DMS53 treated with DMSO at 0.1 percent for 48 hours (cell line): ENCODE data around the gene ARHGAP11A.

Source experiments
- DNase-seq: peaks from one replicate; lab custom pipeline; 2025; ENCODE audit not compliant: unreplicated experiment; lab: John Stamatoyannopoulos, UW

Gene ARHGAP11A

GRCh38 chr15:32656496-32656895 lies 41.2 kb downstream of the ARHGAP11A start:
- no peak for DNase-seq

GRCh38 chr15:32657198-32657883 lies 42.0 kb downstream of the ARHGAP11A start:
- peak; percentile 39 for DNase-seq

GRCh38 chr15:32657941-32658340 lies 42.6 kb downstream of the ARHGAP11A start:
- DNase-seq: no peak

GRCh38 chr15:32659340-32660155 lies 44.2 kb downstream of the ARHGAP11A start:
- peak; percentile 24 for DNase-seq

- DNase-seq: no peak
Observed at GRCh38 chr15:32663671-32664070, 48.4 kb downstream of the ARHGAP11A start.

- DNase-seq: no peak
Observed at GRCh38 chr15:32664796-32665195, 49.5 kb downstream of the ARHGAP11A start.

GRCh38 chr15:32667321-32667720 lies 52.0 kb downstream of the ARHGAP11A start:
- no peak for DNase-seq

- no peak for DNase-seq
Observed at GRCh38 chr15:32668942-32669341, 53.6 kb downstream of the ARHGAP11A start.

GRCh38 chr15:32669896-32670611 lies 54.8 kb downstream of the ARHGAP11A start:
- DNase-seq: no peak

- DNase-seq: no peak
Observed at GRCh38 chr15:32670623-32671022, 55.3 kb downstream of the ARHGAP11A start.

- no peak for DNase-seq
Observed at GRCh38 chr15:32671339-32672325, 56.3 kb downstream of the ARHGAP11A start.

- no peak for DNase-seq
Observed at GRCh38 chr15:32674681-32675080, 59.4 kb downstream of the ARHGAP11A start.

GRCh38 chr15:32675466-32675865 lies 60.2 kb downstream of the ARHGAP11A start:
- DNase-seq: no peak

GRCh38 chr15:32676169-32676568 lies 60.9 kb downstream of the ARHGAP11A start:
- DNase-seq: no peak

- DNase-seq: peak; percentile 94
Observed at GRCh38 chr15:32677238-32677750, 62.0 kb downstream of the ARHGAP11A start.

- no peak for DNase-seq
Observed at GRCh38 chr15:32679298-32679690, 64.0 kb downstream of the ARHGAP11A start.

GRCh38 chr15:32682569-32682968 lies 67.3 kb downstream of the ARHGAP11A start:
- no peak for DNase-seq

GRCh38 chr15:32682977-32683630 lies 67.8 kb downstream of the ARHGAP11A start:
- DNase-seq: no peak

GRCh38 chr15:32683906-32684584 lies 68.7 kb downstream of the ARHGAP11A start:
- no peak for DNase-seq
